CD4-positive, alpha-beta T cell treated with Interleukin-2 at 100 ng/mL for 4 hours (primary cell): ENCODE data around the gene XRN1.

Source experiments
- DNase-seq: peaks from one replicate; pipeline ENCODE4 v3.0.0-alpha.2; 2020; ENCODE audit warnings: low spot score

The XRN1 gene

DNA sequence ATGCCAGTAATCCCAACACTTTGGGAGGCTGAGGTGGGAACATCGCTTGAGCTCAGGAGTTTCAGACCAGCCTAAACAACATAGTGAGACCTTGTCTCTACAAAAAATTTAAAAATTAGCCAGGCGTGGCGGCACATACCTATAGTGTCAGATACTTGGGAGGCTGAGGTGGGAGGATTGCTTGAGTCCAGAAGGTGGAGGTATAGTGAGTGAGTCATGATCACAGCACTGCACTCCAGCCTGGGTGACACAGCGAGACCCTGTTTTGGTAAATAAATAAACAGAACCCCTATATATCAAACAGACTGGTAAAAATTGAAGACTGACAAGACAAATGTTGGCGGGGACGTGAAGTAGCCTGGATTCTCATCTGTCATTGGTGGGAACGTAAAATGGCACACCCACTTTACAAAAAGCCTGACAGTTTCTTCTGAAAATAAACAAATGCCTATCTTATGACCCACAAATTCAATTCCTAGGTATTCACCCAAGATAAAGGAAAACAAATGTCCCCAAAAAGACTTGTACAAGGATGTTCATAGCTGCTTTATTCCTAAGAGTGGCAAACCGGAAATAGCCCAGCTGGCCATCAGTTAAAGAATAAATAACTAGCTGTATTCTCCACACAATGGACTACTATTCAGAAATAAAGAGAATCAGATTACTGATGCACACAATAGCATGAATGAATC lies 175.5 kb downstream of the XRN1 start:
- DNase-seq, result no peak

DNA sequence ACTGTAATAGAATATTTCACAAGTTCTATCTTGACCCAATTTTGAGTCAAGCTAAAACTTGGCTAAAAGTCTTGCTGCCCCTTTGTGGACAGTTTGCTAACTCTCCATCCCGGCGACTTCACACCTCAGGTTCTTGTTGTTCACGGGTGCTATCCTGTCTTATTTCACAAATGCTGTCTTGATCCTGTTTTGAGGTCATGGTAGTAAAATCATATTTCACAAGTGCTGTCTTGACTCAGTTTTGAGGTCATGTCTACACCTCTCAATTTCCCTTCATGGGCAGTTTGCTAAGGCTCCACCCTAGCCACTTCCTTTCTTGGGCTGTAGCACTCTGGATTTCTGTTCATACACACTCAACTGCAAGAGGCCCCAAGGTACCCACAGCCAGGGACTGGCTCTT lies 177.4 kb downstream of the XRN1 start:
- peak; percentile 65 for DNase-seq

DNA sequence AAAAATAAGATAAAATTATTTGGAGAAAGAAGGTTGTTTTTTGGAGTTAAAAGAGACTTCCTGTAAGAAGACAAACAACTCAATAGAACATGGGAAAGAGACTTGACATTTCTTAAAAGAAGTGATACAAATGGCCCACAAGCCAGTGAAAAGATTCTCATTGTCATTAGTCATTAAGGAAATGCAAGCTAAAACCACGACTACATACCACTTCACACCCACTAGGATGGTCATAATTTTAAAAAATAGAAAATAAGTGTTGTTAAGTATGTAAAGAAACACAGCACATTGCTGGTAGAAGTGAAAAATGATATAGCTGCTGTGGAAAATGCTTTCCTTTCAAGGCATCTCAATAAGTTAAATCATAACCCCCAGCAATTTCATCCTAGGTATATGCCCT lies 178.1 kb downstream of the XRN1 start:
- peak; percentile 37 for DNase-seq

DNA sequence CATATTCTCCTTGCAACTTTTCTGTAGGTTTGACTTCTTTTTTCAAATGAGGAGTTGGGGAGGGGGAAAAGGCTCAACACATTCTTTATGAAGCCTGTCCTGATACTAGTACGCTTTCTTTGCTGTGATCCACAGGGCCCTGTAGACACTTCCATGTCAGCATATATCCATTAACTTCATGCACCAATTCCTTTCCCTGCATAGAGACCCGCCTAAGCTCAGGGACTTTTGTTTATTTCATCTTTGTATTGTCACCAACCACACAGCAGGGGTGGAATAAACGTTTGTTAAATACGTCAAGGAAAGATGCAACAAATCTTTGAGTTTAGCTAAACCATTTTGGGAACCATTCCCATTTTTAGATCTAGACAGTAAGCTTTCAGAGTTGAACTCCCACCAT lies 179.4 kb downstream of the XRN1 start:
- no peak for DNase-seq

DNA sequence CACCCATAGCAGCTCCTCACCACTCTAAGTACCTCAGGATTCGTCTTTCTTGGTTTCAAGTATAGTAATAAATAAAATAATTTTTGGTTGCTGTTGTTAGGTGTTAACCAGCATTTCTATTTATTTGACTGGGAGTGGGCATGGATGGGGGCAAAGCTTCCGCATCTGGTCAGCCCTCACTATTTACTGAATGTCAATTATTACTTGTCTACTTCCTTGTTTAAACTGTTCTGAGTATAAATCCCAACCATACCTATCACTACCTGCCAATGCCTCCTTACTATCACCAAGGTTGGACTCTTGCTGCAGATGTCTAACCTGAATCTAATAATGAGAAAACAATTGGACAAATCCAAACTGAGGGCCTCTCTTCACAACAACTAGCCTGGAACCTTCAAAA lies 180.6 kb downstream of the XRN1 start:
- no peak for DNase-seq

DNA sequence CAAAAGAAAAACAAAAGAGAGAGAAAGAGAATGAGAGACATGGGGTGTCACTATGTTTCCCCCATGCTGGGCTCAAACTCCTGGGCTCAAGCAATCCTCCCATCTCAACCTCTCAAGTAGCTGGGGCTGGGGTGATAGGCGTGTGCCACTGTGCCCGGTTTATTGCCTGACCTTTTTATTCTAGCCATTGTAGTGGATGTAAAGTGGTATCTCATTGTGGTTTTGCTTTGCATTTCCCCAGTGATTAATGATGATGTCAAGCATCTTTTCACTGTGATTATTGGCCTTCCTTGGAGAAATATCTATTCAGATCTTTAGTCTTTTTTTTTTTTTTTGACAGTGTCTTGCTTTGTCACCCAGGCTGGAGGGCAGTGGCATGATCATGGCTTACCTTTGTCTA lies 184.7 kb downstream of the XRN1 start:
- DNase-seq, result no peak

DNA sequence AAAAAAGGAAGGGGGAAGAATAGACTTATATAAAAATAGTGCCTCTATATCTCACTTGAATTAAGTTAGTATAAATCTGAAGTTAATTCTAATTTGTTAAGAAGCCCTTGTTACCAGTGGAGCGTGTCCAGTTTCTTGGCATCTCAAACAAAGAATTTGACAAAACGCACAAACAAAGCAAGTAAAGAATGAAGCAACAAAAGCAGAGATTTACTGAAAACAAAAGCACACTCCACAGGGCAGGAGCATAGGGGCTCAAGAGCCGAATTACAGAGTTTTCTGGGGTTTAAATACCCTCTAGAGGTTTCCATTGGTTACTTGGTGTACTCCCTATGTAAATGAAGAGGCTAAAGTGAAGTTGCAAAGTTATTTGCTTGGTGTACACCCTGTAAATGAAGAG lies 188.5 kb downstream of the XRN1 start:
- DNase-seq, result no peak

DNA sequence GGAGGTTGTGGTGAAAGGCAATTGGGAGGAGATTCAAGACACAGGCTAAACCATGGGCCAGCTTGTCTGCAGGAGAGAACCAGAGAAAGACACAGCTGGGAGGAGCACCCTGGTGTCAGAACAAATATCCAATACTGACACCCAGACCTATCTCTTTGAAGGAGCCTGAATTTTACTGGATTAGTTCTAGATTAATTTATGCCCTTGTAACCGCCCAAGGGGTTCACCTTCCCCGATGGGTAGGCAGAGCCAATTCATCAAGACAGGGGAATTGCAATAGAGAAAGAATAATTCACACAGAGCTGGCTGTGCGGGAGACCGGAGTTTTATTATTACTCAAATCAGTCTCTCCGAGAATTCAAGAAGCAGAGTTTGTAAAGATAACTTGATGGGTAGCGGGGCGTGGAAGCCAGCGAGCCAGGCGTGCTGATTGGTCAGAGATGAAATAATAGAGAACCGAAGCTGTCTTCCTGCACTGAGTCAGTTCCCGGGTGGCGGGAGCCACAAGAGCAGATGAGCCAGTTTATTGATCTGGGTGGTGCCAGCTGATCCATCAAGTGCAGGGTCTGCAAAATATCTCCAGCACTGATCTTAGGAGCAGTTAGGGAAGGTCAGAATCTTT lies 191.0 kb downstream of the XRN1 start:
- no peak for DNase-seq
